ENCODE measurements around the gene SLIT3.

The SLIT3 gene

DNA sequence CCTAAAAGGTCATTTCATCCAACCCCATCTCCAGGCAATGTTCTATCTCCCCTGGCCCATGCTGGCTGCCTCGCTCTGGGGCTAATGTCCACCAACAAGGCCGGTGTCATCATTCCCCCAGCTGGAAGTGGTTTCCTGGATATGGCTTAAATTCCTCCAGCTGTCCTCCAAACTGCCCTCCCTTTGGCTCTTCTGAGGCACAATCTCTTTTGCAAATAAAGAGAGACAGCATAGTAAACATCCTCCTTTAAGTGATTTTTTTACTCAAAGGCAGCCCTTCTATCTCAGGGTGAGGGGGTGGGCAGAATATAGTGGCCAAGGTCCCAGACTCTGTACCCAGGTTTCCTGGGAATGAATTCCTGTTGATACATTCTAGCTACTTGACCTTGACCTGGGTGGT lies 604.3 kb downstream of the SLIT3 start:
- H3K27ac ChIP-seq = peak overlapping the region; percentile 56
- TF ChIP-seq, protein P1, sequence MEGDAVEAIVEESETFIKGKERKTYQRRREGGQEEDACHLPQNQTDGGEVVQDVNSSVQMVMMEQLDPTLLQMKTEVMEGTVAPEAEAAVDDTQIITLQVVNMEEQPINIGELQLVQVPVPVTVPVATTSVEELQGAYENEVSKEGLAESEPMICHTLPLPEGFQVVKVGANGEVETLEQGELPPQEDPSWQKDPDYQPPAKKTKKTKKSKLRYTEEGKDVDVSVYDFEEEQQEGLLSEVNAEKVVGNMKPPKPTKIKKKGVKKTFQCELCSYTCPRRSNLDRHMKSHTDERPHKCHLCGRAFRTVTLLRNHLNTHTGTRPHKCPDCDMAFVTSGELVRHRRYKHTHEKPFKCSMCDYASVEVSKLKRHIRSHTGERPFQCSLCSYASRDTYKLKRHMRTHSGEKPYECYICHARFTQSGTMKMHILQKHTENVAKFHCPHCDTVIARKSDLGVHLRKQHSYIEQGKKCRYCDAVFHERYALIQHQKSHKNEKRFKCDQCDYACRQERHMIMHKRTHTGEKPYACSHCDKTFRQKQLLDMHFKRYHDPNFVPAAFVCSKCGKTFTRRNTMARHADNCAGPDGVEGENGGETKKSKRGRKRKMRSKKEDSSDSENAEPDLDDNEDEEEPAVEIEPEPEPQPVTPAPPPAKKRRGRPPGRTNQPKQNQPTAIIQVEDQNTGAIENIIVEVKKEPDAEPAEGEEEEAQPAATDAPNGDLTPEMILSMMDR (conservative IDR thresholded peaks at IDR 0.05) = no peak

DNA sequence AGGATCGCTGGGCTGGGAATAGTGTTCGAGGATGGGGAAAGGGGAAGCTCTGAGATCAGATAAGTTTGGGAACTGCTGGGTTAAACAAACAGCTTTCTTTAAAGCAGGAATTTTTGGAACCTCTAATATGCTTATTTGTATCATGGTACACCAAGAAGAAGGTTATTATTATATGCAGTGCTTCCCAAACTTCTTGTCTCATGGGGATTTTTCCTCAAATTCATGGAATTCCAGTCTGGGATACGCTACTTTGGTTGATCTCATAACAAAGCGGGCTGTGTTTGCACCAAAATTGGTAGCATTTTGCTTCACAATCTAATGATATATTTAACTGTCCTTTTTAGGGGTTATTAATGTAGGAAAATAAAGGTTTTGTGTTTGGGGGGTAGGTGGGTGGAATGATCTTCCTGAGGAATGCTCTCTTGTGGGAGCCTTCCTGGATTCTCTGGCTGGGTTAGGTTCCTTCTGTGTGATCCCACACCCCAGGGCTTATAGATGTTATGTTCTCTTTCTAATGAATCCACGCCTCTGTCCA lies 605.6 kb downstream of the SLIT3 start:
- H3K27ac ChIP-seq = no peak overlapping the region
- TF ChIP-seq, protein P1 (conservative IDR thresholded peaks at IDR 0.05) = no peak

DNA sequence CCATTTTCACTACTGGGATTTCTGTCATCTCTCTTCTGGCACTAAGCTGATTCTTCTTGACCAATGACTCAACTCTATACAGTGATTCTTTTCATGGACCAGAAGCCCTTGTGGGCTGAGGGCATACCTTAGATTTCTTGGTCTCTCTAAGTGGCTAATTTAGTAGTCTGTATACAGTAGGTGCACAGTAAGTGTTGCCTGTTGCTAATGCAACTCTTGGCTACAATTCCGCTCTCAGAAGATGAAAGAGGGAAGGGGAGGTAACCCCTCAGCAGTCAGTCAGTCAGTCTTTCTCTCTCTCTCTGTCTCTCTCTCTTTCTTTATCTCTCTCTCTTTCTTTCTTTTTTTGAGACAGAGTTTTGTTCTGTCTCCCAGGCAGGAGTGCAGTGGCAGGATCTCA lies 606.6 kb downstream of the SLIT3 start:
- TF ChIP-seq, protein P1 (conservative IDR thresholded peaks at IDR 0.05) = no peak
- no peak overlapping the region for H3K27ac ChIP-seq

DNA sequence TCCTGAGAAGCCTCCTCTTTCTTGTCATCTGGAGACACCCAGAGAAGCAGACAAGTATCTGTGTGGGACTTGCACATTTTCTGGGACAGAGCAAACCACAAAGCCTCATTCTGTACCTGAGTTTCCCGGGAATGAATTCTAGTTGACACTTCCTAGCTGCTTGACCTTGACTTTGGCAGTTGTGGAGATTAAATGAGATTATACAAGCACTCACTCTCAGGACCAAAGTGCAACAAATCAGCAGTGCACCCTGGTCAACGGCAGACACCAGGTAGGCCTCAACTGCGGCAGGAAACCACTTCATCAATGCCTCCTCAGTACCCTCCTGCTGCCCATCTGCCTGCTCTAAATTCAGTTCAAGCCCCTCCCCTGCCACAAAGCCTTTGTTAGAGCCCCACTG lies 607.1 kb downstream of the SLIT3 start:
- TF ChIP-seq, protein P1 (conservative IDR thresholded peaks at IDR 0.05) = no peak
- no peak overlapping the region for H3K27ac ChIP-seq

DNA sequence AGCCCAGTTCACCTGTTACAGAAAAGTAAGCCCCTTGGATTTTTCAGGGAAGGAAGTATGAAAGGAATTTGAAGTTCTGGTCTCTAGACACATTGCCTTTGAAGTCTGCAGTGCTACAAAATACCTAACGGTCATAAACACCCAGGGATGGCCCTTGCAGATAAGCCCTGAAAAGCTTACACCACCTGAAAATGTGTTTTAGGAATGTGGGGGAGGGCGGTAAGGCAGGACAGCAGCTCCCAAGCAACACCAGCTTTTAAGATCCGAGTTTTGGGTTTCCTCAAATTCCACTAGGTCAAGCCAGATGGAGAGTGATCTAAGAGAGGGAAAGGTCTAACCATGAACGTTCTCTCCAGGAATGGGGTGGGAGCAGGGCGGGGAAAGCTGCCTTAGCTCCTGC lies 607.6 kb downstream of the SLIT3 start:
- TF ChIP-seq, protein P1 (conservative IDR thresholded peaks at IDR 0.05) = no peak
- H3K27ac ChIP-seq = no peak overlapping the region

DNA sequence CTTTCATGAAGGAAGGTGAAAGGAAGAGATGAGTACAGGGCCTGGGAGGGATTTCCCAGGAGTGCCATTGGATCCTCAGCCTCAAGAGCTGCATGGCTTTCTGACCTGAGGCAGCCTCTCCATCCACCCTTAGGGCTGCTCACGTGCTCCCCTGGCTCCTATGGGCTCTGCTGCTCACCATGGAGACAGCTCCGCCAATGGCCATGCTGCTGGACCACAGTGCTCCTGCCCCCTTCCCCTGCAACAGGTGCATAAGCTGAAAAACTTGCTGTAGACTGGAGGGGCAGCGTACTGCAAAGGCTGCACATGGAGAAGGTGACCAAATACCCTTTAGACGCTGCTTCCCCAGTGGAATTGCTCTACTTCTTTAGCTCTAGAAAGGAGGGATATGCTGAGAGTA lies 609.0 kb downstream of the SLIT3 start:
- H3K27ac ChIP-seq = no peak overlapping the region
- TF ChIP-seq, protein P1 (conservative IDR thresholded peaks at IDR 0.05) = no peak

DNA sequence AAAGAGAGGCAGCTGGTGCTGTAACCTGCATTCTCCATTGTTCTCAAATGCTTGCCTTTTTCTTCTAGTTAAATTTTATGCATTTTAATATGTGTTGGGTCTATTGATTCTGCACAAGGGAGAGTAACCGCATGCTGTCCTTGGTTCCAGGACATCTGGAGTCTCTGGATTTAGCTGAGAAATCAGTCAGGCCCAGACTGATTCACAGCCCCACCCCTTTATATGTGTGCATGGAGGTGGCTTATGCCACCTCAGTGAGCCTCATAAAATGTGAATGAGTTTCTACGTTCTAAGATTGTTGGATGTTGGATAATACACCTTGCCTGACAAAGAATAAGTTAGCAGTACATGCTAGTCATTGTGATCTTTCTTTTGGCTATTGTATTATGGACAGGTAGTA lies 611.7 kb downstream of the SLIT3 start:
- TF ChIP-seq, protein P1 (conservative IDR thresholded peaks at IDR 0.05) = no peak
- no peak overlapping the region for H3K27ac ChIP-seq

Data from VCaP (cell line).